IMR-90 (cell line): ENCODE data around the gene IFRD2. TPM values are rescaled to one million over a fixed set of nuclear protein-coding genes. Genes with fewer than 3 reads are reported as not detected.

Experiments used
- ATAC-seq: fragments of 200-7000 bp; cut with Tn5 transposase; 2 replicates; pipeline ENCODE4 v1.9.1; 2020; ENCODE audit warnings: low read depth, mild to moderate bottlenecking, moderate library complexity
- BruUV-seq: library from RNA; stranded (reverse); fragments of 400-500 nt; replicated peaks from 2 replicates; lab custom pipeline; 2021; lab: Mats Ljungman, UMichigan
- CTCF ChIA-PET: fragments of 300-600 bp; formaldehyde crosslinking; extraction: SDS; loops from one replicate; lab custom pipeline; 2021; ENCODE audit warnings: antibody characterized with exemption; lab: Yijun Ruan, JAX
- POLR2A ChIA-PET: fragments of 300-600 bp; sonication (Branson Sonifier 250); formaldehyde crosslinking; loops from one replicate; lab custom pipeline; 2022; ENCODE audit warnings: antibody characterized with exemption; ENCODE audit not compliant: unreplicated experiment; lab: Charles Lee
- DNase-seq: peaks from one replicate; pipeline ENCODE4 v3.0.0; 2013
- H2AFZ ChIP-seq: replicated peaks from 2 replicates; pipeline ENCODE3; 2013; ENCODE audit warnings: low read length, mild to moderate bottlenecking; ENCODE audit not compliant: poor library complexity
- H2AK5ac ChIP-seq: 2 replicates; pipeline ENCODE4 v1.6.1; 2013; ENCODE audit warnings: low read depth, low read length, inconsistent platforms
- H2AK9ac ChIP-seq: replicated peaks from 2 replicates; pipeline ENCODE3; 2013; ENCODE audit warnings: mild to moderate bottlenecking, low read depth, low read length, moderate library complexity; ENCODE audit not compliant: poor library complexity
- H2BK120ac ChIP-seq: 2 replicates; pipeline ENCODE4 v1.6.1; 2013; ENCODE audit warnings: low read depth, low read length, inconsistent platforms
- H2BK15ac ChIP-seq: 3 replicates; pipeline ENCODE4 v1.6.1; 2013; ENCODE audit warnings: low read depth, low read length, inconsistent platforms
- H2BK20ac ChIP-seq: 2 replicates; pipeline ENCODE4 v1.6.1; 2013; ENCODE audit warnings: low read depth, mild to moderate bottlenecking, inconsistent platforms, low read length, moderate library complexity
- H2BK5ac ChIP-seq: 2 replicates; pipeline ENCODE4 v1.6.1; 2013; ENCODE audit warnings: mild to moderate bottlenecking, low read depth, low read length, inconsistent platforms; ENCODE audit not compliant: poor library complexity, severe bottlenecking
- H3K14ac ChIP-seq: replicated peaks from 2 replicates; pipeline ENCODE4 v1.6.1; 2013; ENCODE audit warnings: low read depth, low read length, inconsistent platforms
- H3K18ac ChIP-seq: 2 replicates; pipeline ENCODE4 v1.6.1; 2013; ENCODE audit warnings: low read depth, low read length, control low read depth
- H3K23ac ChIP-seq: 2 replicates; pipeline ENCODE4 v1.6.1; 2013; ENCODE audit warnings: low read depth, low read length, inconsistent platforms
- H3K27ac ChIP-seq: 2 replicates; pipeline ENCODE4 v1.5.1; 2013; ENCODE audit warnings: mild to moderate bottlenecking, control low read depth, low read length; ENCODE audit not compliant: insufficient read depth
- H3K27me3 ChIP-seq: 2 replicates; pipeline ENCODE4 v1.6.1; 2013; ENCODE audit warnings: low read length; ENCODE audit not compliant: control insufficient read depth, insufficient read depth
- H3K36me3 ChIP-seq: 2 replicates; pipeline ENCODE4 v1.6.1; 2013; ENCODE audit warnings: low read length, mixed read lengths; ENCODE audit not compliant: control insufficient read depth, insufficient read depth
- H3K4ac ChIP-seq: 2 replicates; pipeline ENCODE4 v1.6.1; 2013; ENCODE audit warnings: low read depth, low read length, inconsistent platforms
- H3K4me1 ChIP-seq: 2 replicates; pipeline ENCODE4 v1.6.1; 2013; ENCODE audit warnings: low read length, mixed read lengths; ENCODE audit not compliant: control insufficient read depth, insufficient read depth
- H3K4me2 ChIP-seq: 2 replicates; pipeline ENCODE4 v1.6.1; 2013; ENCODE audit warnings: low read depth, mild to moderate bottlenecking, control low read depth, low read length, moderate library complexity
- H3K4me3 ChIP-seq: 2 replicates; pipeline ENCODE4 v1.5.1; 2013; ENCODE audit warnings: low read depth, mild to moderate bottlenecking, control low read depth, low read length, moderate library complexity; ENCODE audit not compliant: insufficient read depth
- H3K56ac ChIP-seq: 2 replicates; pipeline ENCODE4 v1.6.1; 2013; ENCODE audit warnings: low read length, inconsistent platforms; ENCODE audit not compliant: insufficient read depth; ENCODE audit errors: extremely low read depth
- H3K79me1 ChIP-seq, 2 experiments: 2 replicates each; pipeline ENCODE4 v1.6.1; 2013; ENCODE audit warnings: low read length in 2 of 2, inconsistent platforms in 1 of 2, low read depth in 1 of 2
- H3K9ac ChIP-seq: 2 replicates; pipeline ENCODE4 v1.6.1; 2013; ENCODE audit warnings: low read depth, low read length, control low read depth
- H3K9me1 ChIP-seq: 2 replicates; pipeline ENCODE4 v1.6.1; 2013; ENCODE audit warnings: low read length, inconsistent platforms; ENCODE audit not compliant: insufficient read depth
- H3K9me3 ChIP-seq: 2 replicates; pipeline ENCODE4 v1.6.1; 2013; ENCODE audit warnings: low read length; ENCODE audit not compliant: control insufficient read depth, insufficient read depth
- H4K20me1 ChIP-seq: 2 replicates; pipeline ENCODE4 v1.6.1; 2013; ENCODE audit warnings: low read length, inconsistent platforms; ENCODE audit not compliant: insufficient read depth
- H4K5ac ChIP-seq: 2 replicates; pipeline ENCODE4 v1.6.1; 2013; ENCODE audit warnings: mild to moderate bottlenecking, low read depth, low read length, control low read depth
- H4K8ac ChIP-seq, 2 experiments: 2 replicates each; pipeline ENCODE4 v1.6.1; 2013; ENCODE audit warnings: low read depth in 2 of 2, low read length in 2 of 2, control low read depth in 1 of 2, inconsistent platforms in 1 of 2
- H4K91ac ChIP-seq: 2 replicates; pipeline ENCODE4 v1.6.1; 2013; ENCODE audit warnings: low read depth, low read length, inconsistent platforms; ENCODE audit not compliant: insufficient read depth
- BHLHE40 ChIP-seq: fragments of 150-350 bp; IDR thresholded peaks from 2 replicates; pipeline ENCODE4 v1.6.1; 2016; ENCODE audit warnings: mild to moderate bottlenecking, low read depth, low read length
- CEBPB ChIP-seq: IDR thresholded peaks from 2 replicates; pipeline ENCODE4 v1.6.1; 2012; ENCODE audit warnings: low read depth, low read length, improper control_type of control experiment
- CHD1 ChIP-seq: IDR thresholded peaks from 2 replicates; pipeline ENCODE4 v1.6.1; 2012; ENCODE audit warnings: low read depth, low read length, improper control_type of control experiment
- FOS ChIP-seq: fragments of 150-350 bp; IDR thresholded peaks from 2 replicates; pipeline ENCODE4 v1.6.1; 2016; ENCODE audit warnings: low read depth, low read length
- MAFK ChIP-seq: IDR thresholded peaks from 2 replicates; pipeline ENCODE4 v1.6.1; 2012; ENCODE audit warnings: low read depth, low read length, improper control_type of control experiment
- MAZ ChIP-seq: IDR thresholded peaks from 2 replicates; pipeline ENCODE4 v1.6.1; 2012; ENCODE audit warnings: low read depth, mild to moderate bottlenecking, low read length, improper control_type of control experiment, moderate library complexity, borderline replicate concordance
- MXI1 ChIP-seq: IDR thresholded peaks from 2 replicates; pipeline ENCODE4 v1.6.1; 2012; ENCODE audit warnings: low read depth, mild to moderate bottlenecking, low read length, moderate library complexity, borderline replicate concordance
- RAD21 ChIP-seq: IDR thresholded peaks from 2 replicates; pipeline ENCODE4 v1.6.1; 2012; ENCODE audit warnings: low read length, improper control_type of control experiment
- RFX5 ChIP-seq: IDR thresholded peaks from 2 replicates; pipeline ENCODE4 v1.8.0; 2012; ENCODE audit warnings: low read depth, mild to moderate bottlenecking, low read length, moderate library complexity
- SMC3 ChIP-seq: fragments of 150-350 bp; IDR thresholded peaks from 2 replicates; pipeline ENCODE4 v1.6.1; 2016; ENCODE audit warnings: low read depth, mild to moderate bottlenecking, antibody characterized with exemption, low read length, moderate library complexity
- USF2 ChIP-seq: fragments of 150-350 bp; IDR thresholded peaks from 2 replicates; pipeline ENCODE4 v1.6.1; 2017; ENCODE audit warnings: mild to moderate bottlenecking, antibody characterized with exemption, low read length, low read depth
- WGBS, 2 experiments: methylation state at CpG; one replicate each; pipeline versions ENCODE4 v1.1.5 to v1.1.7; 2013; ENCODE audit warnings: missing lambda C conversion rate in 2 of 2; ENCODE audit not compliant: insufficient read length in 1 of 2; ENCODE audit errors: extremely low coverage in 2 of 2; 5-methylcytosine and 5-hydroxymethylcytosine counted together
- dilution Hi-C: fragments of 300-500 bp; cut with HindIII; formaldehyde crosslinking; loops from one replicate; pipeline ENCODE4 v1.14.3; 2018; ENCODE audit warnings: low sequenced_read_pairs; ENCODE audit not compliant: unreplicated experiment
- in situ Hi-C: fragments of 300-500 bp; cut with MboI; formaldehyde crosslinking; loops from 3 replicates; pipeline ENCODE4 v1.14.3; 2019; ENCODE audit warnings: low sequenced_read_pairs, inconsistent platforms, mixed read lengths
- intact Hi-C: fragments of 100-400 bp; cut with micrococcal nuclease; formaldehyde crosslinking; loops from 2 replicates; pipeline ENCODE4 v1.10.0; 2022
- polyA plus RNA-seq, 3 experiments: library from polyadenylated mRNA; depleted of rRNA; stranded (reverse); fragments of >200 nt; gene quantifications; 2 replicates each; pipeline ENCODE4 v1.2.3, GENCODE V29; 2012; ENCODE audit warnings: low replicate concordance in 1 of 3
- total RNA-seq: library from RNA; depleted of rRNA; stranded (reverse); fragments of >200 nt; gene quantifications from 2 replicates; pipeline ENCODE4 v1.2.3, GENCODE V29; 2012

Gene IFRD2
- total and polyA plus RNA-seq, 2 of the 4 experiments (the other 2 are of a cell fraction), result 52.7 to 79.1 TPM

- Histone ChIP-seq H2AFZ (no peak overlapping the region), H2AK9ac (no peak overlapping the region), H3K9me3 (no peaks in the 10 kb centered on the region), H4K91ac (no peak overlapping the region), H4K8ac (no peak overlapping the region), H4K5ac (no peak overlapping the region), H2BK5ac (no peak overlapping the region), H2AK5ac (no peak overlapping the region), H3K27ac (no peak overlapping the region), H3K4me2 (no peak overlapping the region), H3K9me1 (no peaks in the 10 kb centered on the region; the same call in 1 of the 2 replicates), H3K23ac (no peak overlapping the region), H3K4me3 (no peak overlapping the region), H3K27me3 (no peaks in the 10 kb centered on the region), H3K18ac (no peak overlapping the region), H2BK15ac (no peak overlapping the region), H3K9ac (no peak overlapping the region), H3K4me1 (peaks cover 3% of the 10 kb centered on the region), H2BK20ac (no peak overlapping the region), H3K14ac (no peak overlapping the region), H3K4ac (no peak overlapping the region), H4K20me1 (no peaks in the 10 kb centered on the region; the same call in 1 of the 2 replicates), H3K36me3 (peaks cover 34% of the 10 kb centered on the region), H3K56ac (no peak overlapping the region), H3K79me1 (peaks cover 14 to 28% of the 10 kb centered on the region in 2 experiments), H2BK120ac (no peak overlapping the region)
- WGBS, 2 experiments, result no CpG with 5 or more reads among the region's 1 CpG
- intact Hi-C loops, result no loop called here
- ChIA-PET POLR2A (no interaction called here), CTCF (no interaction called here)
- DNase-seq (no peak), ATAC-seq (no peak)
- BruUV-seq, result no TSS peak
- in situ Hi-C loops, result no loop called here
- TF ChIP-seq CEBPB (no peak), USF2 (no peak), MAFK (no peak), BHLHE40 (no peak), CHD1 (no peak), FOS (no peak), MAZ (no peak), MXI1 (no peak), RAD21 (no peak), SMC3 (no peak), RFX5 (no peak)
- dilution Hi-C loops, result no loop called here
Measured at GRCh38 chr3:50287262-50287661, 5.0 kb downstream of the IFRD2 start.
